Uterus (tissue), 4 donors: ENCODE data around the gene TMEM185A. TPM values are rescaled to one million over a fixed set of nuclear protein-coding genes. Genes with fewer than 3 reads are reported as not detected.
"Not testable (repeated sequence)": the region's sequence is repeated elsewhere in the genome, so short reads cannot be mapped to it uniquely, and the experiment has no call there.

ENCODE experiments used
- DNase-seq, 2 donors: peaks; one replicate each; pipeline ENCODE4 v3.0.0-alpha.2; 2019 to 2020
- H3K27ac ChIP-seq, 2 donors: fragments of 200-600 bp; sonication (generic); 1 replicate in 1 of 2; 2 replicates in 1 of 2; pipeline ENCODE4 v1.5.1; 2016 to 2018
- H3K27me3 ChIP-seq, 2 donors: fragments of 200-600 bp; sonication (generic); one replicate each; pipeline ENCODE4 v1.5.1; 2018 to 2019; ENCODE audit warnings: control low read depth in 1 of 2
- H3K36me3 ChIP-seq, 2 donors: fragments of 200-600 bp; sonication (generic); one replicate each; pipeline ENCODE4 v1.5.1; 2019; ENCODE audit warnings: control low read depth in 1 of 2
- H3K4me1 ChIP-seq, 2 donors: fragments of 200-600 bp; sonication (generic); one replicate each; pipeline ENCODE4 v1.5.1; 2018 to 2019; ENCODE audit warnings: control low read depth in 1 of 2
- H3K4me3 ChIP-seq, 2 donors: fragments of 200-600 bp; sonication (generic); 1 replicate in 1 of 2; 2 replicates in 1 of 2; pipeline ENCODE4 v1.5.1; 2018 to 2019; ENCODE audit warnings: mild to moderate bottlenecking in 1 of 2
- H3K9me3 ChIP-seq, 2 donors: fragments of 200-600 bp; sonication (generic); one replicate each; pipeline ENCODE4 v1.5.1; 2019; ENCODE audit warnings: control low read depth in 1 of 2
- POLR2A ChIP-seq, 2 donors: fragments of 450-650 bp; IDR thresholded peaks; one replicate each; pipeline ENCODE4 v1.6.1; 2016; ENCODE audit warnings: antibody characterized with exemption in 2 of 2, mild to moderate bottlenecking in 1 of 2, moderate library complexity in 1 of 2
- intact Hi-C: fragments of 100-400 bp; cut with DNase I; formaldehyde crosslinking; loops from one replicate; pipeline ENCODE4 v1.15.1; 2023; ENCODE audit warnings: low total_unique reads
- total RNA-seq, 4 donors: library from RNA; depleted of rRNA in 3 of 4; stranded (reverse); fragments of >200 nt in 3 of 4; gene quantifications; one replicate each; pipeline versions ENCODE4 v1.1.0 to v1.2.4, GENCODE V29; 2014 to 2023
- TF ChIP-seq, protein P1 (sequence below), 4 experiments: fragments of 200-600 bp in 2 of 4; fragments of 450-650 bp in 2 of 4; sonication (generic) in 2 of 4; IDR thresholded peaks; one replicate each; pipeline ENCODE4 v1.5.1; 2016 to 2019; ENCODE audit warnings: antibody characterized with exemption in 4 of 4, mild to moderate bottlenecking in 2 of 4, moderate library complexity in 1 of 4
- donor health status: DM: yes; HTN: yes; CAD: no.

Gene TMEM185A
- total RNA-seq, 4 donors from 2014 or later, result 2.0 to 33.9 (median 16.7) TPM

DNA sequence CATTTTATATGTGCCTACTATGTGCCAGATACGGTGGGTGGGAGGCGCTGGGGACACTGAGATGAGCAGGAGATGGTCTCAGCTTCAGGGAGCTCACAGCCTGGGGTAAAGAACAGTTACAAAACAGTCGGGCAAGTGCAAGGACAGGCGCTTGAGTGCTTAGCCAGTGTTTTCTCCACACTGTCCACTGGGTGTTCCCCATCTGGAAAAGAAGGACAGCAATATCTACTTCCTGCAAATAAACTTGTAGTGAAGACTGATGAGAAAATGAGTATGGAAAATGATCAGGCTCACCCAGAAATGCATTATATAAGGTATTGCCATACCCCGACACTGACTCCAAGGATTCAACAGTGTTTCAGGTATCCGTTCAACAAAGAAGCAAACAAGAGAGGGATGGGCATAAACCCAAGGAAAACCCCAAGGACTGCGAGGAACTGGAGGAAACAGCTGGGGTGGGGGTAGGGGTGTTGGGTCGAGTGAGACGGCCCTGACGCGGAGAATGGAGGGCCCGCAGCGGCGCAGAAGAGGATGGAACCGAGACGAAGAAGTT lies 835 bp downstream of the TMEM185A start:
- no peaks in the 10 kb centered on the region for H3K36me3 ChIP-seq
- TF ChIP-seq, protein P1, sequence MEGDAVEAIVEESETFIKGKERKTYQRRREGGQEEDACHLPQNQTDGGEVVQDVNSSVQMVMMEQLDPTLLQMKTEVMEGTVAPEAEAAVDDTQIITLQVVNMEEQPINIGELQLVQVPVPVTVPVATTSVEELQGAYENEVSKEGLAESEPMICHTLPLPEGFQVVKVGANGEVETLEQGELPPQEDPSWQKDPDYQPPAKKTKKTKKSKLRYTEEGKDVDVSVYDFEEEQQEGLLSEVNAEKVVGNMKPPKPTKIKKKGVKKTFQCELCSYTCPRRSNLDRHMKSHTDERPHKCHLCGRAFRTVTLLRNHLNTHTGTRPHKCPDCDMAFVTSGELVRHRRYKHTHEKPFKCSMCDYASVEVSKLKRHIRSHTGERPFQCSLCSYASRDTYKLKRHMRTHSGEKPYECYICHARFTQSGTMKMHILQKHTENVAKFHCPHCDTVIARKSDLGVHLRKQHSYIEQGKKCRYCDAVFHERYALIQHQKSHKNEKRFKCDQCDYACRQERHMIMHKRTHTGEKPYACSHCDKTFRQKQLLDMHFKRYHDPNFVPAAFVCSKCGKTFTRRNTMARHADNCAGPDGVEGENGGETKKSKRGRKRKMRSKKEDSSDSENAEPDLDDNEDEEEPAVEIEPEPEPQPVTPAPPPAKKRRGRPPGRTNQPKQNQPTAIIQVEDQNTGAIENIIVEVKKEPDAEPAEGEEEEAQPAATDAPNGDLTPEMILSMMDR (IDR thresholded peaks at IDR 0.05), result no peak
- no peak for TF ChIP-seq POLR2A (IDR thresholded peaks at IDR 0.05)
- H3K9me3 ChIP-seq, result no peaks in the 10 kb centered on the region
- peak overlapping the region; percentile 27 to 65 for H3K4me3 ChIP-seq
- no peaks in the 10 kb centered on the region for H3K4me1 ChIP-seq
- H3K27ac ChIP-seq, result peak overlapping the region; percentile 59 to 65
- no peaks in the 10 kb centered on the region for H3K27me3 ChIP-seq
- DNase-seq, result no peak
- intact Hi-C loops, result no loop called here

DNA sequence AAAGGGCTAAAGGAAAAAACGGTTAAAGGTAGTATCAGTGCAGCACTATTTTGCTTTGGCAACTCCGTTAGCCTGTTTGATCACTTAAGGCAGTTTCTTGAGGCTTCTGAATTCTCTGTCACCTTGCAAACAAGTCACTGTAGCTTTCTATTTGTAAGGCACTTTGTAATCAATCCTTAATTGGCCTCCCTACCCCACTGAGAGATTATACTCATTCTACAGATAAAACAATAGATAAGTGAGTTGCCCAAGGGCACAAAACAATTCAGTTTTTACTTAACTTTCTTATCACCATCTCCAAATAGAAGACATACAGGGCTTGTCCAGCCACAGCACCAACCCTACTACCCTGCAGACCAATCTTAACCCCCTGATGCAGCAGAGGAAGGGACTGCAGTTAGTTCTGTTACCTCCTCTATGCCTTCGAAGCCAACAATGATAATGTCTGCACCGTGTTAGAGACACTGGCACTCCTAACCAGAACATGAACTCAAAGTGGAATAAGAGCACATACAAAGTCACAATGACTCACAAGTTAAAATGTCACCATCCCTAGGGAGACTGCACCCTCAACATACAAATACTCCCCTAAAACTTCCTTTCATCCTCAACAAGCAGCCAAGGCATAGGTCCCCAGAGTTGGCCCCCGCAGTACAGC lies 1.7 kb downstream of the TMEM185A start:
- Histone ChIP-seq H3K9me3 (no peaks in the 10 kb centered on the region), H3K4me1 (no peaks in the 10 kb centered on the region), H3K4me3 (no peak overlapping the region), H3K36me3 (no peaks in the 10 kb centered on the region), H3K27me3 (no peaks in the 10 kb centered on the region), H3K27ac (no peak overlapping the region)
- TF ChIP-seq POLR2A (IDR thresholded peaks at IDR 0.05), result no peak
- TF ChIP-seq, protein P1 (IDR thresholded peaks at IDR 0.05), result no peak
- intact Hi-C loops, result no loop called here
- DNase-seq, result no peak

DNA sequence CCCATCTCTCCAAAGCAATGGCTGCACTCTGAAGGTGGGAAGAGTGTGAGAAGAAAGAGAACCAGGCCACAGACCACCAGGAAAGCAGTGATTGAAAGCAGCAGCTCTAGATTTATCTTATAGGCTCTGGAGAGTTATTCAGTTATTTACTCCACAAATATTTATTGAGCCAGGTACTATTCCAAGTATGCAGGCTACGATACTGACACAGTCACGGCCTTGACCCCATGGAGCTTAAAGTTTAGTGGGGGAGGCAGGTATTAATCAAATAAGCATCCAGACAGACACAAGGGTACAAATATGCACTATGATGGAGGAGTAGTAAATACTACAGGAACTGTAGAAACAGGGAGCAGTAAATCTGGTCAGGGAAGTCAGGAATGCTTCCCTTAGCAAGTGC lies 2.8 kb downstream of the TMEM185A start:
- Histone ChIP-seq H3K9me3 (no peaks in the 10 kb centered on the region), H3K4me3 (no peak overlapping the region), H3K4me1 (no peaks in the 10 kb centered on the region), H3K27ac (no peak overlapping the region), H3K27me3 (no peaks in the 10 kb centered on the region), H3K36me3 (no peaks in the 10 kb centered on the region)
- TF ChIP-seq POLR2A (IDR thresholded peaks at IDR 0.05), result no peak
- TF ChIP-seq, protein P1 (IDR thresholded peaks at IDR 0.05), result no peak
- no peak for DNase-seq
- intact Hi-C loops, result no loop called here

DNA sequence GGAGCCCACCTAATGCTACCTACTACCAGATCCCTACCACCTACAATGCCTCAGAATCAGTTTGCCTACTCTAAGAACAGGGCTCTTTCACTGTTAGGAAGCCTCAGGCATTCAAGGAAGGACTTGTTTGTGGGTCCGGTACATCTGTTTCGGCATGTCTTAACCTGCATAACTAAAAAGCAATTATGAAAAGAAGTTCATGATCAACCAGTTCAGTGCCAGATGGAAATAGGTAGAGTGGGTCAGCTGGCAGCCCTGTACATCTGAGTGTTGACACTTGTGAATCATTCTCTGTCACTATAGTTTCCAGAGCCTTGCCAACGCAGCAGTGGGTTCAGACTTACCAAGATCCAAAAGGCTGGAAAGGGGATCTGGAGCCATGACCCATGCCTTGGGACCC lies 3.3 kb downstream of the TMEM185A start:
- intact Hi-C loops, result no loop called here
- TF ChIP-seq POLR2A (IDR thresholded peaks at IDR 0.05), result no peak
- TF ChIP-seq, protein P1 (IDR thresholded peaks at IDR 0.05), result no peak
- H3K27ac ChIP-seq, result no peak overlapping the region
- no peaks in the 10 kb centered on the region for H3K4me1 ChIP-seq
- no peak for DNase-seq
- no peaks in the 10 kb centered on the region for H3K36me3 ChIP-seq
- H3K4me3 ChIP-seq, result no peak overlapping the region
- H3K9me3 ChIP-seq, result no peaks in the 10 kb centered on the region
- H3K27me3 ChIP-seq, result no peaks in the 10 kb centered on the region

DNA sequence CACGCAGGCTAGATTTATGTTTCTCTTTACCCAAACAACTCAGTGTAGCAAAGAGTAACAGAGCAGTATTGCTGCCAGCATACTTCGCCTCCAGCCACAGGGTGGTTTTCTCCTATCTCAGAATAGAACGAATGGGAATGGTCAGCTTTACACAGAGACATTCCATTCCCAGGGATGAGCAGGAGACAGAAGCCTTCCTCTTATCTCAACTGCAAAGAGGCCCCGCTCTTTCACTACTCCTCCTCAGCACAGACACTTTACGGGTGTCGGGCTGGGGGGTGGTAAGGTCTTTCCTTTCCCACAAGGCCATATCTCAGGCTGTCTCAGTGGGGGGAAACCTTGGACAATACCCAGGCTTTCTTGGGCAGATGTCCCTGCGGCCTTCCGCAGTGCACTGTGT lies 4.8 kb downstream of the TMEM185A start:
- H3K4me3 ChIP-seq, H3K27me3 ChIP-seq, H3K27ac ChIP-seq, DNase-seq, H3K9me3 ChIP-seq, H3K36me3 ChIP-seq, H3K4me1 ChIP-seq, intact Hi-C loops: not testable (repeated sequence)

DNA sequence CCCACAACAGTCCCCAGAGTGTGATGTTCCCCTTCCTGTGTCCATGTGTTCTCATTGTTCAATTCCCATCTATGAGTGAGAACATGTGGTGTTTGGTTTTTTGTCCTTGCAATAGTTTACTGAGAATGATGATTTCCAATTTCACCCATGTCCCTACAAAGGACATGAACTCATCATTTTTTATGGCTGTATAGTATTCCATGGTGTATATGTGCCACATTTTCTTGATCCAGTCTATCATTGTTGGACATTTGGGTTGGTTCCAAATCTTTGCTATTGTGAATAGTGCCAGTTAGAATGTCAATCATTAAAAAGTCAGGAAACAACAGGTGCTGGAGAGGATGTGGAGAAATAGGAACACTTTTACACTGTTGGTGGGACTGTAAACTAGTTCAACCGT lies 11.9 kb downstream of the TMEM185A start:
- H3K36me3 ChIP-seq, H3K27ac ChIP-seq, H3K4me3 ChIP-seq, DNase-seq, H3K9me3 ChIP-seq, intact Hi-C loops, H3K4me1 ChIP-seq, H3K27me3 ChIP-seq: not testable (repeated sequence)
